Endothelial cell of umbilical vein (primary cell): ENCODE measurements around the gene TBC1D8.

Experiments used
- CTCF ChIP-seq, 2 donors: IDR thresholded peaks; 1 replicate in 1 of 2; 2 replicates in 1 of 2; pipeline ENCODE4 v1.5.1; 2011; ENCODE audit warnings: low read length in 2 of 2, mild to moderate bottlenecking in 2 of 2, moderate library complexity in 2 of 2, control low read depth in 1 of 2, inconsistent platforms in 1 of 2, low read depth in 1 of 2; ENCODE audit not compliant: insufficient read depth in 1 of 2; ENCODE audit errors: extremely low read depth in 1 of 2
- EZH2 ChIP-seq: IDR thresholded peaks from 2 replicates; pipeline ENCODE4 v1.6.1; 2012; ENCODE audit warnings: borderline replicate concordance, low read depth, mild to moderate bottlenecking, moderate library complexity, low read length, inconsistent platforms; ENCODE audit not compliant: severe bottlenecking
- JUN ChIP-seq: IDR thresholded peaks from 2 replicates; pipeline ENCODE4 v1.6.1; 2011; ENCODE audit warnings: borderline replicate concordance, low read depth; ENCODE audit not compliant: insufficient read length, insufficient read depth

DNA sequence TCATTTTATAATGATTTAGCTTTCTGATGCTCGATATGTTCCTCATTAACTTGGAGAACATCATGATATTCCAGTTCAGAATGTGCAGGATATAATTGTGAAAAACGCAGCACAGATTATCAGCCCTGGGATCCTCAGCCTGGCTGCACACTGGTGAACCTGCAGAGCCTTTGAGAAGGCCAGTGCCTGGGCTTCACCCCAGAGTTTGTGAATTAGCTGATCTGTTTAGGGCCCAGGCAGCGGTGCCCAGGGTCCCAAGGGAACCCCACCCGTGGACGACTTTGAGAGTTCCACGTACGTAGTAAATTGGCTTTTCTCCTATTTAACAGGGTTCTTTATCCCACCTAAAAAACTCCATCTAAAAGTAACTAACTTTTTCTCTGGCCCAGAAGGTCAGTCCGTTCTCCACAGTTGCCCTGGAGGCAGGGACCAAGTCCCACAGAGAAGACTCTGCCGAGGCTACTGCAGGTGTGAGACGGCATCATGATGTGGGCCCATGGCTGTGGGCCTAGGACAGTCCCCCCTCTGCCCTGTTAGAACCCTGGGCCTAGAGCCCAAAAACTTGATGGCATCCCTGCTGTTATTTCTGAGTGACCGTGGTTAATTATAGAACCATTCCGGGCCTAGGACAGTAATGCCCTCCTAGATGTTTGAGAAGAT is 188.7 kb downstream of the TBC1D8 start:
- TF ChIP-seq CTCF (IDR thresholded peaks at IDR 0.05; ENCODE audit: extremely low read depth in 1 of 2, insufficient read depth in 1 of 2, low read depth in 1 of 2, low read length in 2 of 2) (no peak), JUN (no peak), EZH2 (no peak)
